ENCODE data around the gene CAMK1.

Gene CAMK1

DNA sequence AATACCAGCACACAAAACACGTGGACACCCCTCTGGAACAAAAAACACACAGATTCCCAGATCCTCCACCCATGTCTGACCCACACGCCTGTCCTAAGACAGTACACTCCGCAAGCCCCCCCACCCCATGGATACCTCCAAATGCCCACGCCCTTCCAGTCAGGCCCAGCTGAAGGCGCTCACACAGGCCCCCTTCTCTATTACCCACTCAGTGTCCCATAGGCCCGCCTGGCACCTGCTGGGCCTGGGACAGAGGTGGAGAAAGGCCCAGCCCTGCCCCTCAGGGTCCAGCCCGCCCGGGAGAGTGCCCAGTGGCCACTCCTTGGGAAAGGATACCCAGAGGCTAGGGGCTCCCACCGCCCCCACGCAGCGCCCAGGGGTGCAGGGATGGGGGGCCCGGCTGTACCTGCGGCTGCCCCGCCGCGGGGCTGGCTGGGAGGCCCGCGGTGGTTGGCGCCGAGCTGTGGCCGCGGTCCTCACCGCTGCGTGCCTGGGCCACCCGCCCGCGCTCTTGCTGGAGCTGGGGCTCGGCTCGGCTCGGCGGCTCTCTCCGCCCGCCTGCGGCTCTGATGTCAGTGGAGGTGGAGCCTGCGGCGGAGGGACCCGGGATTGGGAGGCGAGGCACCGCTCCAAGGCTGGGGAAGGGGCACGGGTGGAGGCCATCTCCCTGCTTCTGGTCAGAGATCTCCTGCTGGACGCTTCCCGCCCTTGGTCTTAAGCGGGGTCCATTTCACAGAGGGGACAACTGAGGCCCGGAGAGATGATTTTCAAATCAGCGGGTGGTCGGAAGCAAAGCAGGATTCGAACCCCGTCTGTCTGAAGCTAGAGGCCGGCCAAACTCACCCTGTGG is at the start of gene CAMK1:
Gene CAMK1, minus strand, starts transcription at position 522 of the 850 bp plus-strand sequence. CDS start 2,198 bp downstream, outside the sequence.
- DNase-seq (ENCODE audit: low read depth in 3 of 3), result peak in 2 of 3 experiments; percentile 43 to 71

- no peak for DNase-seq (ENCODE audit: low read depth in 3 of 3)
Measured at GRCh38 chr3:9818666-9819335, 49.1 kb upstream of the CAMK1 start.

DNA sequence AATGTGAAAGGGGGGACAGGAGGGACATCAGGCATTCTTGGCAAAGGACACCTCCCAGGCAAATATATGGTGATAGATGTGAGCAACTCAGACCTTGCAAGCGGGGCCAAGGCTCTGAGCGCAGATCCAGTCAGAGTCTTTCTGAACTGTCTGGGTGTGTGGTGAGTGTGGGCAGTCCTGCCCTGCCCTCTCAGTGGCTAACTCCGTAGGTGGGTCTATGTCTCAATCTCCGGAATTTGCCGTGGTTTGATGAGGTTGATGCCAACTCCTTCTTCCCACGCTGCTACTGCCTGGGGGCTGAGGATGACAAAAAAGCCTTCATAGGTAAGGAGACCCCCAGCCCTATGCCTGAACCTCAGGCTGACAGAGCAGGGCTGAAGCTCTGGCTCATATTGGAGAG is 47.7 kb upstream of the CAMK1 start:
- no peak for DNase-seq (ENCODE audit: low read depth in 3 of 3)

DNA sequence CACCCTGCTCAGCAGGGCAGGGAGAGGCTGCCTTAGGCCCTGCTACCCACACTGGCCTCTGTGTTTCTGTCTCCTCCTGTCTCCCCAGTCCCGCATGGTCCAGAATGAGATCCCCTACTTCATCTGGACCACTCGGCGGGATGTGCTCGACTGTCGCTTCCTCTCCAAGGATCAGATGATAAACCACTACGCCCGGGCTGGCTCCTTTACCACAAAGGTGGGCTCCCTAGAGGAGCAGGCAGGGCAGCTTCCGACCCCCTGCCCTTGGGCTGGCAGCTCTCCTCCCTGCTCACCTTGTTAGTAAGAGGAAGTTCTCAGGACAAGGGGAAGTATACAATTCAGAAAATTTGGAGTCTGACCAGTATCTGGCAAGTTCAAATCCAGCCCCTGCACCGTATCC is 46.2 kb upstream of the CAMK1 start:
- no peak for DNase-seq (ENCODE audit: low read depth in 3 of 3)

- no peak for DNase-seq (ENCODE audit: low read depth in 3 of 3)
Measured at GRCh38 chr3:9812870-9813483, 43.2 kb upstream of the CAMK1 start.

- DNase-seq (ENCODE audit: low read depth in 3 of 3), result no peak
Measured at GRCh38 chr3:9810846-9811245, 41.1 kb upstream of the CAMK1 start.

GRCh38 chr3:9810433-9810770 is 40.7 kb upstream of the CAMK1 start:
- DNase-seq (ENCODE audit: low read depth in 3 of 3), result no peak

GRCh38 chr3:9809615-9810432 is 40.1 kb upstream of the CAMK1 start, which contains the start of gene TTLL3:
TTLL3 (plus strand) TSS chr3:9810262; CDS start chr3:9810662, 400 bp downstream.
- peak in 1 of 3 experiments; percentile 45 for DNase-seq (ENCODE audit: low read depth in 3 of 3)

GRCh38 chr3:9809239-9809614 is 39.5 kb upstream of the CAMK1 start:
- peak in 1 of 3 experiments; percentile 9 for DNase-seq (ENCODE audit: low read depth in 3 of 3)

DNA sequence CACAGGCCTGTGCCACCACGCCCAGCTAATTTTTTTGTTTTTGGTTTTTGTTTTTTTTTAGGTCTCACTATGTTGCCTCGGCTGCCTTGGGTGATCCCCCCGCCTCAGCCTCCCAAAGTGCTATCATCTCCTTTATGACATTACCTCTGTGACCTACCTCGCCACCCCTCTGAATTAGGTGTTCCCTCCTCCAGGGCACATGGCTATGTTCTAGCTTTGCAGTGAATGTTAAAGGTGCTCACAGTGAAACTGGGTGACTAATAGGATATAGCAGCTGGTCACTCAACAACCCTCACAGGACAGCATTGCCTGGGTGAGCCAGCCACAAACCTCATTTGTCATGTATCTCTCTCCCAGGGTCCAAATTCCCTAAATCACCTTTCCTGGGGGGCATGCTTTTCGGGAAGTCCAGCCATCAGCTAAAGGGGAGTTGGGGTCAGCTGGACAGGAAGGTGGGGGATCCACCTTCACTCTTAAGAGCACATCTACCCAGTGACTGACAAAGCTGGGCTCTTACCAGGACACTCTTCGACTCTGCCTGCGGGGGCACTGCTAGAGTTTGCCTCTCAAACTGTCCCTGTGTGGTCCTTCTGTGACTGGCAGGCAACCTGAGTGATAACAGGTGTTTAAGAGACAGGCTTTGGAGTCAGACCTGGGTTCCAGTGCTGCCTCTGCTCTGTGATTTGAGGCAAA is 38.7 kb upstream of the CAMK1 start:
- DNase-seq (ENCODE audit: low read depth in 3 of 3), result peak in 1 of 3 experiments; percentile 45

DNA sequence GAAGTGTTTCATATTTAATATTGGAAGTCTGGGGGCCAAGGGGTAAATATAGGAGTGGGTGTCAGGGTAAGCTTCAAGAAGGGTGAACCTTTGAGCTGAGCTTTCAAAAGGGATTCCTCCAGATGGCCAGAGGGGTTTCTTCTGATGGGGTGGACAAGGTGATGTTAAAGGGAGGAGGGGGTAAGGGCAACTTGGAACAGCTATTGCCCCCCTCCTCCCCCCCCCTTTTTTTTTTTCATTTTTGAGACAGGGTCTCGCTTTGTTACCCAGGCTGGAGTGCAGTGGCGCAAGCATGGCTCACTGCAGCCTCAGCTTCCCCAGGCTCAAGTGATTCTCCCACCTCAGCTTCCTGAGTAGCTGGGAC is 38.2 kb upstream of the CAMK1 start:
- no peak for DNase-seq (ENCODE audit: low read depth in 3 of 3)

- no peak for DNase-seq (ENCODE audit: low read depth in 3 of 3)
Measured at GRCh38 chr3:9806688-9807589, 37.2 kb upstream of the CAMK1 start.

DNA sequence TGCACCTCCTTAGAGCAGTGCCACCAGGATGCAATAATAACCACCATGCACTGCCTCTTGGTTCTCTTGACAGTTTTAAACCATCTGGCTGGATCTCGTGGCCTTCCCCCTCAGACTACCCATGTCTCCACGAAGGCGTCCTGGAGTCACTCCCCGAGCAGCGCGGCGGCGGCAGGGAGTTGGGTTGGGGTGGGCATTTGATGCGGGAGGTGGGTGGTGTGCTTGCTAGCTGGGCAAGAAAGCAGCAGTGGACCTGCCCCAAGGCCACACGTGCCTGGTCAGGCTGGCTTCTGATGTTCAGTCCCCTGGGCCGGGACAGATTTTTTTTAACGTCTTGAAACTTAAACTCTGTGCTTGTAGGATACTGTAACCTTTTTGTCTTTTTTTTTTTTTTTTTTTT is 36.4 kb upstream of the CAMK1 start:
- no peak for DNase-seq (ENCODE audit: low read depth in 3 of 3)

- no peak for DNase-seq (ENCODE audit: low read depth in 3 of 3)
Measured at GRCh38 chr3:9804996-9805395, 35.2 kb upstream of the CAMK1 start.

- DNase-seq (ENCODE audit: low read depth in 3 of 3), result no peak
Measured at GRCh38 chr3:9803494-9803893, 33.7 kb upstream of the CAMK1 start.

DNA sequence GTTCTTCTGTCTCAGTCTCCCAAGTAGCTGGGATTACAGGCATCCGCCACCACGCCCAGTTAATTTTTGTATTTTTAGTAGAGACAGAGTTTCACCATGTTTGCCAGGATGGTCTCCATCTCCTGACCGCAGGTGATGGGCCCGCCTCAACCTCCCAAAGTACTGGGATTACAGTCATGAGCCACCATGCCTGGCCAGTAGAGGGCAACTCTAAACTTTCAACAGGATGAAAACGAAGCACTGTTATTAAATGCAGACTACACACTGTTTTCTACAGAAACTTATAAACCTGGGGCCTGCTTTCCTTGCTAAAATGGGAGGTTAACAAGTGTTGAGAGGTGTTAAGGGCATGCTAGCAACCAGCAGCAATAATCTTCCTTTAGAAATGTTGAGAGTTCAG is 30.8 kb upstream of the CAMK1 start:
- DNase-seq (ENCODE audit: low read depth in 3 of 3), result no peak

DNA sequence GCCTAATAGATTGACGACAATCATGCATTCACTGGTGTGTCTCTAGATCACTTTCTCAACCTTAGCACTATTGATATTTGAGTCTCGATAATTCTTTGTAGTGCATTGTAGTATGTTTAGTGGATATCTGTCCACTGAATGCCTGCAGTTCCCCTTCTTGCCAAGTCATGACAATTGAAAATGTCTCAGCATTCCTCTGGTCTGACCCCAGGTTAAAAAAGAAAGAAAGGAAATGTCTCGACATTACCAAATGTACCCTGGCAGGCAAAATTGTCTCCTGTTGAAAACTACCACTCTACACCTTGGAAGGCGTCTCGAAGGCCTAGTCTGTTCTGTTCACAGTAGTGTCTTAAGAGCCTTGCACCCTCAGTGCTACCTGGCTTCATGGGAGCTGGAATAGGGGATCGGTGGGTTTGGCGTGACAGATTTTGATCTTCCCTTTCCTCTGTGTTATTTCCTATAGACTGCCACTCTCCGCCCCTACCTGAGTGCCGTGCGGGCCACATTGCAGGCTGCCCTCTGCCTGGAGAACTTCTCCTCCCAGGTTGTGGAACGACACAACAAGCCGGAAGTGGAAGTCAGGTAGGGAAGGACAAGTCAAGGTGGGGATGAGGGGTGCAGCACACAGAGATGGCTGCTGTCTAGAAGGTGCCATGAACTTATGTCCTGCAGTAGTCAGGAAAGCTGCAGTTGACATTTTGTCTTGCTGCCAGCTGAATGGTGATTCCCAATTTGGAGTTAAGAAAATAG is 27.6 kb upstream of the CAMK1 start:
- no peak for DNase-seq (ENCODE audit: low read depth in 3 of 3)

GRCh38 chr3:9795207-9795606 is 25.5 kb upstream of the CAMK1 start:
- DNase-seq (ENCODE audit: low read depth in 3 of 3), result no peak

- no peak for DNase-seq (ENCODE audit: low read depth in 3 of 3)
Measured at GRCh38 chr3:9794400-9794799, 24.7 kb upstream of the CAMK1 start.
